ENCODE results near the gene MED25.
A peak's percentile ranks its signal among the peaks of the same experiment; 100 is the strongest.

MED25 gene

DNA sequence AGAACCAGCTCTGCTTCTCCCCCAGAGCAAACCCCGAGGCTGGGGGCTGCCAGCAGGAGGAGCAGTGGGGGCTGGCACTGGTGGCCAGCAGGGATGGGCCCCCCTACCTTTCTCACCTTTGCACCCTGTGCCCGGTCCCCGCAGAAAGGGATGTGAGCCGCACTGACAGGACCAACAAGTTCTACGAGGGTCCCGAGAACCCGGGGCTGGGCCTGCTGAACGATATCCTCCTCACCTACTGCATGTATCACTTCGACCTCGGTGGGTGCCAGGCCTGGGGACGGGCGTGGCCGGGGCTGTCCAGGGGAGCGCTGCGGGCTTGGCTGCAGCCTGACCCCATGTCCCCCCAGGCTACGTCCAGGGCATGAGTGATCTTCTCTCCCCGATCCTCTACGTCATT is 66.0 kb downstream of the MED25 start:
- no peak overlapping the region for H3K9ac ChIP-seq
- H3K27me3 ChIP-seq (ENCODE audit: insufficient read depth, low read depth): no peaks in the 10 kb centered on the region
- no peaks in the 10 kb centered on the region; the same call in 1 of the 2 replicates for H3K36me3 ChIP-seq (ENCODE audit: insufficient read depth)
- no peak overlapping the region for H3K4me3 ChIP-seq (IDR thresholded peaks at IDR 0.05; ENCODE audit: insufficient read depth, low read depth, low read length)
- H3K79me2 ChIP-seq (ENCODE audit: insufficient read depth, low read depth): no peaks in the 10 kb centered on the region
- H3K27ac ChIP-seq: no peak overlapping the region
- TF ChIP-seq CTCF (conservative IDR thresholded peaks at IDR 0.05; ENCODE audit: low read depth, low read length): no peak
- no peak overlapping the region for H3K4me2 ChIP-seq
- H2AFZ ChIP-seq (ENCODE audit: low read depth): no peak overlapping the region
- H3K4me1 ChIP-seq (ENCODE audit: low read depth, poor library complexity, severe bottlenecking): peaks cover 11% of the 10 kb centered on the region
- no peaks in the 10 kb centered on the region for H4K20me1 ChIP-seq (ENCODE audit: insufficient read depth)

DNA sequence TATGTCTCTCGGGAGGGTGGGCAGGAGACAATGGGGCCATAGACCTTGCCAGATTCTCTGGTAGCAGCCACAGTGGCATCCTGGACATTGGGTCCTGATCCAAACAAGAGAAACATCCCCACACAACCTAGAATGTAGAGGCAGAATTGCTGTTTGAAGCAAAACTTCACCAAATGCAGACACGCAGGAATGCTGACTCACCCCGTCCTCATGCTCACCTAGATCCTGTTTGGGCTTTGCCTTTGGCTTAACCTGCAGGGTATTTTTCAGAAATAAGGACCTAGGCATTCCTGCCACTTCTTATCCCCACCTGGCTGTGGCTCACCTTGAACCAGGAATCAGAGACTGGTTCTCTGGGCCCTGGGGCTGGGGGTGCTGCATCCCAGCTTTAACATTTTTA is 66.7 kb downstream of the MED25 start:
- no peak overlapping the region for H3K4me2 ChIP-seq
- TF ChIP-seq CTCF (conservative IDR thresholded peaks at IDR 0.05; ENCODE audit: low read depth, low read length): no peak
- no peaks in the 10 kb centered on the region for H3K27me3 ChIP-seq (ENCODE audit: insufficient read depth, low read depth)
- H3K27ac ChIP-seq: peak overlapping the region; percentile 13; the same call in 1 of the 2 replicates
- H4K20me1 ChIP-seq (ENCODE audit: insufficient read depth): no peaks in the 10 kb centered on the region
- no peak overlapping the region for H3K9ac ChIP-seq
- peaks cover 14% of the 10 kb centered on the region for H3K4me1 ChIP-seq (ENCODE audit: low read depth, poor library complexity, severe bottlenecking)
- no peaks in the 10 kb centered on the region; the same call in 1 of the 2 replicates for H3K36me3 ChIP-seq (ENCODE audit: insufficient read depth)
- H3K4me3 ChIP-seq (IDR thresholded peaks at IDR 0.05; ENCODE audit: insufficient read depth, low read depth, low read length): no peak overlapping the region
- H2AFZ ChIP-seq (ENCODE audit: low read depth): no peak overlapping the region
- H3K79me2 ChIP-seq (ENCODE audit: insufficient read depth, low read depth): no peaks in the 10 kb centered on the region
